Urinary bladder (tissue), 4 donors: ENCODE data around the gene FAM78A. TPM values are rescaled to one million over a fixed set of nuclear protein-coding genes. Genes with fewer than 3 reads are reported as not detected.
"Not testable (repeated sequence)": the region's sequence is repeated elsewhere in the genome, so short reads cannot be mapped to it uniquely, and the experiment has no call there.

Source experiments
- DNase-seq: peaks from one replicate; pipeline ENCODE4 v3.0.0-alpha.2; 2015; ENCODE audit errors: extremely low spot score
- H3K27ac ChIP-seq: one replicate; pipeline ENCODE4 v1.5.1; 2013; ENCODE audit warnings: low read depth, mild to moderate bottlenecking, moderate library complexity
- H3K36me3 ChIP-seq: one replicate; pipeline ENCODE4 v1.6.1; 2013; ENCODE audit warnings: mild to moderate bottlenecking, moderate library complexity; ENCODE audit not compliant: insufficient read depth
- H3K4me1 ChIP-seq: one replicate; pipeline ENCODE4 v1.6.1; 2013; ENCODE audit warnings: mild to moderate bottlenecking, moderate library complexity; ENCODE audit not compliant: insufficient read depth
- H3K4me3 ChIP-seq: one replicate; pipeline ENCODE4 v1.5.1; 2013; ENCODE audit warnings: low read depth, low read length
- WGBS: extraction: QIAGEN DNeasy Blood & Tissue Kit; methylation state at CpG from one replicate; pipeline ENCODE4 v1.1.7; 2013; 5-methylcytosine and 5-hydroxymethylcytosine counted together
- polyA plus RNA-seq: library from polyadenylated mRNA; stranded (reverse); fragments of 200-250 nt; gene quantifications from one replicate; pipeline ENCODE4 v1.2.3, GENCODE V29; 2013
- total RNA-seq: library from RNA; depleted of rRNA; stranded (reverse); fragments of >200 nt; gene quantifications from one replicate; pipeline ENCODE4 v1.2.3, GENCODE V29; 2014
- donor health status: healthy with polysubstance abuse.
- donor health status: healthy.

FAM78A gene
- total and polyA plus RNA-seq, 2 donors, result 1.9 to 3.1 TPM

DNA sequence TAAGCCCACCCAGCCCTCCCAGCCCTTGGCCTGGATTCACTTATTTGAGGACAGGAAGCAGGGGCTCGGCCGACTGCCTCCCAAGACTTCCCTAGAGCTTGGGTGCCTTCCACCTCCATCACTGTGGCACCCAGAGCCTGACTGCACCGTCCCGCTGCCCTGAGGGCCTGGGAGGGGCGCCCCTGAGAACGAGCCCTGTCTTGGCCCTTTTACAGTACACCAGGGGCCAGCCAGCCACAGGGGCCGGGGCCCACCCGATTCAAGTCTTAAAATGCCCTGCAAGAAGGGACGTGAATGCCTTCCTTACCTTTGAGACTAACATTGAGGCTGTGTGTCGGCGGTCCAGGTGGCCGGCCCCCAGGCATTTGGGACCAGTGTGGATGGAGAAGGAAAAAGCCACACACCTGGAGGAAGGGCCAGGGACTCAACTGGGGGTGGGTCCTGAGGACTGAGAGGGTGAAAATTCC lies 16.8 kb downstream of the FAM78A start:
- Histone ChIP-seq H3K4me1 (no peaks in the 10 kb centered on the region), H3K27ac (no peak overlapping the region), H3K36me3 (no peaks in the 10 kb centered on the region), H3K4me3 (no peak overlapping the region)
- 92% methylated on average over 12 of the region's 12 CpGs for WGBS
- no peak for DNase-seq

DNA sequence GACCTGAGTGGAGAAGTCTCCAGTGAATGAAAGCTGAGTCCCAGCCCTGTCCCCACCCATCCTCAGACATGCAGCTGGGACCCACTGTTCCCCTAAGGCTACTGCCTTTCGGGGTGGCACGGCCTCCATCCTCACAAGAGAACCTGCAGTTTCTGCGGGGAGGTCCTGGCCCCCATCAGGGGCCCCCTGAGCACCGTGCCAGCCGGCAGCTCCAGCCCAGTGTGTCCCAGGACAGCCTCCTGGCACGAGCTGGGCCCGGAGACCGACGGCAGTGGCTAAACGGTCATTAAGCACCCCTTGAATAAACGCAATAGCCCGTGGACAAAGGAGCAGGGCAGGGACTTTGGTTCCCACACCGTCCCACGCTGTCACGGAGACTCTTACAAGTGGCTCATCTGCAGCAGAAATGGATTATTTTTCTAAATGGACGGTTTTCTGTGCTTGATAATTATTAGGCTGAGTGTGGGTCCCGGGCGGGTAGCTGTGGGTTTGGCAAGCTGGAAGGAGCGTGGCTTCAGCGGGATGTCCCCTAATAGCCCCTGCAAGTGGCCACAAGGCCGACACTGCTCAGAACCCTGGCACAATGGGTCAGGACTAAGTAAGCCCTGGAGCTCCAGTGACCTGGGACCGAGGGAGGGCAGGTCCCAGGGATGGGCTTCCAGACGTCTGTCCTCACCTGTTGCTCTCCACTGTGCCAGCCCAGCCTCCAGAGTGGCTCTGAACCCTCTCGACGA lies 17.4 kb downstream of the FAM78A start:
- 83% methylated on average over 25 of the region's 25 CpGs for WGBS
- no peak overlapping the region for H3K4me3 ChIP-seq
- H3K36me3 ChIP-seq, result no peaks in the 10 kb centered on the region
- no peaks in the 10 kb centered on the region for H3K4me1 ChIP-seq
- H3K27ac ChIP-seq, result no peak overlapping the region
- no peak for DNase-seq

- no peak overlapping the region for H3K4me3 ChIP-seq
- H3K27ac ChIP-seq, result no peak overlapping the region
- DNase-seq, result no peak
- no peaks in the 10 kb centered on the region for H3K4me1 ChIP-seq
- H3K36me3 ChIP-seq, result no peaks in the 10 kb centered on the region
- WGBS, result 67% methylated on average over 15 of the region's 15 CpGs
Observed at GRCh38 chr9:131258186-131258585, 18.1 kb downstream of the FAM78A start.

GRCh38 chr9:131257266-131258025 lies 18.9 kb downstream of the FAM78A start:
- Histone ChIP-seq H3K4me3 (no peak overlapping the region), H3K36me3 (no peaks in the 10 kb centered on the region), H3K4me1 (no peaks in the 10 kb centered on the region), H3K27ac (no peak overlapping the region)
- no peak for DNase-seq
- WGBS, result 93% methylated on average over 15 of the region's 15 CpGs

DNA sequence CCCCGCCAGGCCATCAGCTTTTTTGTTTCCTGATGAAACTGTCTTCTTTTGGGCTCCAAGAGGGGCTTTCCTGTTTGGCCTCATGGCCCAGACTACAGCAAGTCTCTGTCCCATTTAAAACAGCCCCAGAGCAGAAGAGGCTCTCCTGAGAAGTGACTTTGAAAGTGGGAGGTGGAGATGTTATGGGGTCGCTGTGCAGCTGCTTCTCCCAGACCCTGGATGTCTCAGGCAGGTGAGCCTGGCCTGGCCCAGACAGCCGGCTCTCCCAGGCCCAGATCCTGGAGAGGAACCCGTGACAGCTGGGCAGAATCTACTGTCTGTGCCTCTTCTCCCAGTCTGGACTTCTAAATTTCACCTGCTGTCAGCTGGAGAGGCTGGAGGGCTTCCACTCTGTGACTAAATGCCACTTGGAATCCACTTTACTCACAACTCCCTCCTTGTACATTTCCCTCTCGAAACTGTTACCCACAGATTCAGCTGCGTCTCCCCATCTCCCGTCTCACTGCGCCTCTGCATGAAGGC lies 20.6 kb downstream of the FAM78A start:
- H3K4me3 ChIP-seq, result no peak overlapping the region
- 69% methylated on average over 8 of the region's 8 CpGs for WGBS
- H3K4me1 ChIP-seq, result no peaks in the 10 kb centered on the region
- peak overlapping the region; percentile 75 for H3K27ac ChIP-seq
- DNase-seq, result no peak
- H3K36me3 ChIP-seq, result no peaks in the 10 kb centered on the region

- WGBS, result 92% methylated on average over 14 of the region's 14 CpGs
- Histone ChIP-seq H3K4me3 (no peak overlapping the region), H3K36me3 (no peaks in the 10 kb centered on the region), H3K4me1 (no peaks in the 10 kb centered on the region), H3K27ac (no peak overlapping the region)
- no peak for DNase-seq
Observed at GRCh38 chr9:131254626-131255025, 21.7 kb downstream of the FAM78A start.

GRCh38 chr9:131253891-131254491 lies 22.3 kb downstream of the FAM78A start:
- no peaks in the 10 kb centered on the region for H3K4me1 ChIP-seq
- no peak for DNase-seq
- H3K27ac ChIP-seq, result no peak overlapping the region
- H3K4me3 ChIP-seq, result no peak overlapping the region
- WGBS, result 68% methylated on average over 14 of the region's 14 CpGs
- no peaks in the 10 kb centered on the region for H3K36me3 ChIP-seq

GRCh38 chr9:131252120-131252519 lies 24.2 kb downstream of the FAM78A start:
- DNase-seq, result no peak
- H3K36me3 ChIP-seq, result no peaks in the 10 kb centered on the region
- 91% methylated on average over 23 of the region's 23 CpGs for WGBS
- H3K4me3 ChIP-seq, result no peak overlapping the region
- no peak overlapping the region for H3K27ac ChIP-seq
- H3K4me1 ChIP-seq, result no peaks in the 10 kb centered on the region

GRCh38 chr9:131246618-131247017 lies 29.7 kb downstream of the FAM78A start:
- H3K36me3 ChIP-seq, result no peaks in the 10 kb centered on the region
- H3K4me3 ChIP-seq, result no peak overlapping the region
- DNase-seq, result no peak
- no peaks in the 10 kb centered on the region for H3K4me1 ChIP-seq
- H3K27ac ChIP-seq, result no peak overlapping the region
- 77% methylated on average over 4 of the region's 4 CpGs for WGBS

DNA sequence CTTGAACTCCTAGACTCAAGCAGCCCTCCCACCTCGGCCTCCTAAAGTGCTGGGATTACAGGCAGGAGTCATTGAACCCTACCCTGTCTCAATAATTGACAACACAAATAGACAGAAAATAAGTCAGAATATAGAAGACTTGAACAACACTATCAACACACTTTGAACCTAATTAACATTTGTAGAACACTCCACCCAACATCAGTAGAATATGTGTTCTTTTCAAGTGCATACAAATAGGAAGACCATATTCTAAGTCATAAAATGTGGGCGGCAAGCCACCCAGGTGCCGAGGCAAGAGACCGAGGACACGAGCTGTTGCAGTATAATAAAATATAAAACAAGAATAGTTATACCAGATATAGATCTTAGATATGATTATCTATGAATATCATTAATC lies 32.0 kb downstream of the FAM78A start:
- WGBS, result 92% methylated on average over 5 of the region's 5 CpGs
- DNase-seq, H3K27ac ChIP-seq, H3K36me3 ChIP-seq, H3K4me1 ChIP-seq, H3K4me3 ChIP-seq: not testable (repeated sequence)

DNA sequence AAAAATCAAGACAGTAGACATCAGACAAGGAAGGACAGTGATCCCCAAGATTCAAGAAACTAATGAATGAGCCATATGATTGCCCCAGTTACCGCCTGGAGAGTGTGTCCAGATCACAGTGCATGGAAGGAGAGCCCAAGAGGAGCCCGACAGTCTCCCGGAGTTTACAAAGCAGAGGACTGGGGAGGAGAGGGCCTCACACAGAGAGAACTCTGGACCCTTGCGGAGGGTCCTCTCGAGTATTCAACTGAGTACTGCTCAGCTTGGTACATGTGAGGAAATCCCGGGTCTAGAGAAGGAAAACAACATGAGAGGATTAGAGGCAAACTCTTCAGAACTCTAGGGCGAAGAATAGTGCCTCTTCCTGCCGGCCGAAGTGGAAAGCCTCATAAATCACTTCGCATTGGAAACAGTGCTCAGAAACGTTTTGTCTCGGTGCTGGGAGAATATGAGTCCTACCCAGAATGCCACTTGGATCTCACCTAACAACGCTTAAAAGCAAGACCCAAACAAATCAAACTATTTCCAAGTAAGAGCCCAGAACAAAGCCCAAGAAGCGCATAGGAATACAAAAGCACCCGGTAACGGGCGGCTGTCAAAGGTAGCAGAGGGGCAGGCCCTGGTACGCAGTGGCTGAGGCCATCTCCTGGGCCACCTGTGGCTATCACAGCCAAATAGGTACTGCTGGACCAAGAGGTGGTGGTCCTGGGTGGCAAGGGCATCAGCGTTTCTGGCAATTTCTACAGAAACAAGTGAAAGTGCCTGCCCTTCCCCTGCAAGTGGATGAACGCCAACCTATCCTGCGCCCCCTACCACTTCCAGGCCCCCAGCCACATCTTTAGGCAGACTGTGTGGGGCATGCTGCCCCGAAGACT lies 36.0 kb downstream of the FAM78A start:
- Histone ChIP-seq H3K4me1 (no peaks in the 10 kb centered on the region), H3K4me3 (no peak overlapping the region), H3K36me3 (no peaks in the 10 kb centered on the region), H3K27ac (no peak overlapping the region)
- DNase-seq, result no peak
- WGBS, result 66% methylated on average over 22 of the region's 22 CpGs

- Histone ChIP-seq H3K4me1 (no peaks in the 10 kb centered on the region), H3K27ac (no peak overlapping the region), H3K36me3 (no peaks in the 10 kb centered on the region), H3K4me3 (no peak overlapping the region)
- 84% methylated on average over 23 of the region's 23 CpGs for WGBS
- DNase-seq, result no peak
Observed at GRCh38 chr9:131239161-131239975, 36.9 kb downstream of the FAM78A start.
